H1 (cell line): ENCODE results near the gene AQP10. TPM values are rescaled to one million over a fixed set of nuclear protein-coding genes. Genes with fewer than 3 reads are reported as not detected.

Experiments
- CTCF ChIA-PET: fragments of 300-600 bp; sonication (Branson Sonifier 250); formaldehyde crosslinking; loops from one replicate; lab custom pipeline; 2021; ENCODE audit not compliant: partially characterized antibody; lab: Charles Lee
- POLR2A ChIA-PET: fragments of 300-600 bp; sonication (Branson Sonifier 250); formaldehyde crosslinking; loops from one replicate; lab custom pipeline; 2021; ENCODE audit warnings: inconsistent platforms; ENCODE audit not compliant: partially characterized antibody; lab: Charles Lee
- DNase-seq, 2 experiments: peaks; one replicate each; pipeline versions ENCODE4 v3.0.0 to v3.0.0-alpha.2; 2010 to 2022; ENCODE audit warnings: low spot score in 2 of 2, low read depth in 1 of 2, mixed read lengths in 1 of 2
- FAIRE-seq: peaks from 2 replicates; lab custom pipeline; 2011; peaks lifted over from hg19 to GRCh38; lab: Jason Lieb, UNC
- H2AFZ ChIP-seq: 2 replicates; pipeline ENCODE4 v1.8.1; 2012; ENCODE audit warnings: low read length, inconsistent platforms
- H2AK5ac ChIP-seq: 2 replicates; pipeline ENCODE4 v1.6.1; 2013; ENCODE audit warnings: low read depth, low read length
- H2BK120ac ChIP-seq: replicated peaks from 2 replicates; pipeline ENCODE3; 2013; ENCODE audit warnings: low read depth, low read length, inconsistent platforms
- H2BK12ac ChIP-seq: 2 replicates; pipeline ENCODE4 v1.6.1; 2013; ENCODE audit warnings: low read depth, low read length
- H2BK15ac ChIP-seq: 2 replicates; pipeline ENCODE4 v1.6.1; 2013; ENCODE audit warnings: low read length
- H2BK20ac ChIP-seq: 2 replicates; pipeline ENCODE4 v1.6.1; 2013; ENCODE audit warnings: low read length
- H2BK5ac ChIP-seq: 2 replicates; pipeline ENCODE4 v1.6.1; 2013; ENCODE audit warnings: low read depth, low read length
- H3K14ac ChIP-seq: 2 replicates; pipeline ENCODE4 v1.6.1; 2013; ENCODE audit warnings: inconsistent platforms; ENCODE audit not compliant: insufficient read length
- H3K18ac ChIP-seq: 2 replicates; pipeline ENCODE4 v1.6.1; 2013; ENCODE audit warnings: low read length; ENCODE audit errors: extremely low read depth
- H3K23ac ChIP-seq: 2 replicates; pipeline ENCODE4 v1.6.1; 2013; ENCODE audit warnings: inconsistent platforms; ENCODE audit not compliant: insufficient read length
- H3K23me2 ChIP-seq: 2 replicates; pipeline ENCODE4 v1.6.1; 2013; ENCODE audit warnings: low read depth, low read length
- H3K27ac ChIP-seq: 2 replicates; pipeline ENCODE4 v1.6.1; 2011; ENCODE audit warnings: low read depth, low read length, inconsistent platforms
- H3K27me3 ChIP-seq, 4 experiments: replicated peaks in 1 of 4; 1 replicate in 1 of 4; 2 replicates in 3 of 4; pipeline versions ENCODE4 v1.6.1 to v1.8.1; 2011 to 2013; ENCODE audit warnings: low read length in 3 of 4, mild to moderate bottlenecking in 3 of 4, inconsistent platforms in 2 of 4, mixed read lengths in 2 of 4, moderate library complexity in 1 of 4; ENCODE audit not compliant: control insufficient read depth in 3 of 4, insufficient read depth in 3 of 4; ENCODE audit errors: extremely low read depth in 1 of 4
- H3K36me3 ChIP-seq, 4 experiments: 2 replicates each; pipeline versions ENCODE4 v1.6.1 to v1.8.1; 2011 to 2013; ENCODE audit warnings: mild to moderate bottlenecking in 4 of 4, low read length in 3 of 4, moderate library complexity in 2 of 4, control low read depth in 1 of 4, inconsistent platforms in 1 of 4; ENCODE audit not compliant: insufficient read depth in 4 of 4, control insufficient read depth in 2 of 4
- H3K4ac ChIP-seq: replicated peaks from 2 replicates; pipeline ENCODE3; 2013; ENCODE audit warnings: low read length, low read depth, mixed read lengths, inconsistent platforms; ENCODE audit not compliant: insufficient read length
- H3K4me1 ChIP-seq, 4 experiments: replicated peaks in 1 of 4; 1 replicate in 1 of 4; 2 replicates in 3 of 4; pipeline versions ENCODE4 v1.6.1 to v1.8.1; 2011 to 2013; ENCODE audit warnings: low read length in 3 of 4, inconsistent platforms in 2 of 4, mixed read lengths in 1 of 4; ENCODE audit not compliant: insufficient read depth in 4 of 4, control insufficient read depth in 3 of 4
- H3K4me2 ChIP-seq, 2 experiments: 2 replicates each; pipeline versions ENCODE4 v1.6.1 to v1.8.1; 2011 to 2013; ENCODE audit warnings: low read depth in 2 of 2, low read length in 2 of 2, control low read depth in 1 of 2, inconsistent platforms in 1 of 2, mild to moderate bottlenecking in 1 of 2; ENCODE audit not compliant: insufficient read depth in 1 of 2
- H3K4me3 ChIP-seq, 4 experiments: fragments of 200-600, 300-600 bp in 1 of 4; sonication (generic), shearing (Covaris generic), sonication (Bioruptor Twin) in 1 of 4; 2 replicates each; pipeline versions ENCODE4 v1.5.1 to v1.8.1; 2011 to 2016; ENCODE audit warnings: low read length in 4 of 4, low read depth in 3 of 4, control low read depth in 2 of 4, inconsistent platforms in 2 of 4, mild to moderate bottlenecking in 2 of 4, mixed read lengths in 1 of 4, moderate library complexity in 1 of 4; ENCODE audit not compliant: insufficient read depth in 2 of 4; ENCODE audit errors: extremely low read depth in 1 of 4
- H3K56ac ChIP-seq: replicated peaks from 2 replicates; pipeline ENCODE3; 2013; ENCODE audit warnings: low read depth, mild to moderate bottlenecking, mixed read lengths, low read length, inconsistent platforms; ENCODE audit not compliant: insufficient read length
- H3K79me1 ChIP-seq: 2 replicates; pipeline ENCODE4 v1.6.1; 2013; ENCODE audit warnings: low read depth, low read length, control low read depth
- H3K79me2 ChIP-seq, 2 experiments: 2 replicates each; pipeline versions ENCODE4 v1.6.1 to v1.8.1; 2012 to 2013; ENCODE audit warnings: low read length in 2 of 2, mild to moderate bottlenecking in 2 of 2, inconsistent platforms in 1 of 2; ENCODE audit not compliant: insufficient read depth in 2 of 2, control insufficient read depth in 1 of 2
- H3K9ac ChIP-seq, 4 experiments: replicated peaks in 1 of 4; 1 replicate in 1 of 4; 2 replicates in 3 of 4; pipeline versions ENCODE4 v1.6.1 to v1.8.1; 2011 to 2013; ENCODE audit warnings: low read depth in 3 of 4, low read length in 3 of 4, control low read depth in 2 of 4, mild to moderate bottlenecking in 2 of 4, moderate library complexity in 2 of 4, inconsistent platforms in 1 of 4; ENCODE audit errors: extremely low read depth in 1 of 4
- H3K9me3 ChIP-seq, 2 experiments: 2 replicates each; pipeline versions ENCODE4 v1.6.1 to v1.8.1; 2012 to 2013; ENCODE audit warnings: mild to moderate bottlenecking in 2 of 2, moderate library complexity in 2 of 2, control low read depth in 1 of 2, inconsistent platforms in 1 of 2, low read depth in 1 of 2, low read length in 1 of 2, mixed read lengths in 1 of 2; ENCODE audit not compliant: insufficient read depth in 2 of 2
- H4K20me1 ChIP-seq, 2 experiments: replicated peaks in 1 of 2; 2 replicates each; pipeline versions ENCODE3 to v1.8.1; 2011 to 2013; ENCODE audit warnings: inconsistent platforms in 2 of 2, low read length in 2 of 2, mild to moderate bottlenecking in 1 of 2; ENCODE audit not compliant: insufficient read depth in 2 of 2, control insufficient read depth in 1 of 2
- H4K5ac ChIP-seq: 2 replicates; pipeline ENCODE4 v1.6.1; 2013; ENCODE audit warnings: low read length, low read depth, mixed read lengths, inconsistent platforms; ENCODE audit not compliant: insufficient read length
- H4K8ac ChIP-seq: 2 replicates; pipeline ENCODE4 v1.8.0; 2013; ENCODE audit warnings: mild to moderate bottlenecking, moderate library complexity, low read length, inconsistent platforms; ENCODE audit not compliant: insufficient read depth; ENCODE audit errors: extremely low read depth
- H4K91ac ChIP-seq: replicated peaks from 2 replicates; pipeline ENCODE3; 2013; ENCODE audit warnings: low read length, mixed read lengths, inconsistent platforms; ENCODE audit not compliant: insufficient read length
- BCL11A ChIP-seq, 2 experiments: IDR thresholded peaks; one replicate each; pipeline ENCODE4 v1.6.1; 2011; ENCODE audit warnings: low read depth in 2 of 2, low read length in 2 of 2, mild to moderate bottlenecking in 2 of 2
- CEBPB ChIP-seq: IDR thresholded peaks from 2 replicates; pipeline ENCODE4 v1.6.1; 2012; ENCODE audit warnings: low read depth, low read length
- HDAC2 ChIP-seq, 2 experiments: fragments of 300-600 bp in 1 of 2; sonication (generic) in 1 of 2; IDR thresholded peaks; 2 replicates each; pipeline ENCODE4 v1.6.1; 2011 to 2012; ENCODE audit warnings: low read depth in 2 of 2, low read length in 2 of 2, mild to moderate bottlenecking in 2 of 2, moderate library complexity in 2 of 2, borderline replicate concordance in 1 of 2, inconsistent platforms in 1 of 2
- HDAC6 ChIP-seq: IDR thresholded peaks from one replicate; pipeline ENCODE4 v1.7.1; 2012; ENCODE audit warnings: low read depth, mild to moderate bottlenecking, inconsistent platforms, low read length, moderate library complexity
- JUND ChIP-seq: IDR thresholded peaks from 2 replicates; pipeline ENCODE4 v1.6.1; 2011; ENCODE audit warnings: mild to moderate bottlenecking, improper control_type of control experiment, low read length
- SAP30 ChIP-seq: fragments of 300-600 bp; sonication (generic); IDR thresholded peaks from 2 replicates; pipeline ENCODE4 v1.7.1; 2012; ENCODE audit warnings: low read length, moderate library complexity, mild to moderate bottlenecking, inconsistent platforms; ENCODE audit not compliant: insufficient read depth, insufficient replicate concordance
- WGBS, 2 experiments: shearing (Covaris generic) in 1 of 2; methylation state at CpG; one replicate each; pipeline versions ENCODE4 v1.1.6 to v1.1.7; 2013 to 2015; ENCODE audit warnings: low lambda C conversion rate in 2 of 2, mixed read lengths in 2 of 2, inconsistent platforms in 1 of 2, low coverage in 1 of 2, missing lambda C conversion rate in 1 of 2; ENCODE audit not compliant: insufficient replicate concordance in 2 of 2, insufficient coverage in 1 of 2, insufficient read length in 1 of 2; ENCODE audit errors: extremely low coverage in 1 of 2, missing lambda C conversion rate in 1 of 2; 5-methylcytosine and 5-hydroxymethylcytosine counted together
- polyA plus RNA-seq, 7 experiments: library from polyadenylated mRNA; depleted of rRNA in 3 of 7; stranded (reverse) in 5 of 7; unstranded in 2 of 7; fragments of >200 nt in 5 of 7; fragments of 200-250 nt in 2 of 7; gene quantifications; 1 replicate in 5 of 7; 2 replicates in 1 of 7; 4 replicates in 1 of 7; pipeline versions ENCODE4 v1.2.1 to v1.2.3, GENCODE V29; 2011 to 2013; ENCODE audit warnings: missing spikeins in 2 of 7, mixed read lengths in 2 of 7
- total RNA-seq: library from RNA; stranded (reverse); fragmentation: NEBNext Ultra II Directional; extraction: Animal tissue kit (Norgen Biotek cat#: 25700); gene quantifications from 2 replicates; pipeline ENCODE4 v1.2.1, GENCODE V29; 2021

Gene AQP10
- total and polyA plus RNA-seq, 2 of the 8 experiments (the other 6 are each of a cell fraction or from before 2014, with no cell fraction given) = not detected

- no peaks in the 10 kb centered on the region for H3K79me2 ChIP-seq
- FAIRE-seq (no peak), DNase-seq (no peak)
- H4K20me1 ChIP-seq = peaks cover 0 to 8% of the 10 kb centered on the region in 2 experiments
- H2BK120ac ChIP-seq = no peak overlapping the region
- H3K14ac ChIP-seq = no peak overlapping the region
- 95% methylated on average over 2 of the region's 2 CpGs; no CpG with 5 or more reads in 1 of the 2 experiments for WGBS, 2 experiments
- no peak overlapping the region for H2AFZ ChIP-seq
- no peak overlapping the region for H4K91ac ChIP-seq
- H3K79me1 ChIP-seq = no peaks in the 10 kb centered on the region
- H2BK20ac ChIP-seq = no peak overlapping the region
- no peak overlapping the region for H3K56ac ChIP-seq
- H3K4me1 ChIP-seq = no peaks in the 10 kb centered on the region
- H2BK12ac ChIP-seq = no peak overlapping the region
- H3K27me3 ChIP-seq = no peaks in the 10 kb centered on the region
- no peak overlapping the region for H3K4me2 ChIP-seq
- no peak overlapping the region for H4K8ac ChIP-seq
- H3K27ac ChIP-seq = no peak overlapping the region
- ChIA-PET CTCF (interaction anchor here (21.7 to 27.5 kb wide), 2 partner anchors 7 to 11 kb away, joined by 507 read pairs; partner anchors contain the start of genes AQP10 and ATP8B2), POLR2A (no interaction called here)
- H3K9ac ChIP-seq = no peak overlapping the region
- no peak overlapping the region for H3K4ac ChIP-seq
- no peak overlapping the region for H2BK5ac ChIP-seq
- H2AK5ac ChIP-seq = no peak overlapping the region
- no peak overlapping the region for H3K23ac ChIP-seq
- H4K5ac ChIP-seq = no peak overlapping the region
- H3K23me2 ChIP-seq = no peaks in the 10 kb centered on the region; the same call in 1 of the 2 replicates
- no peak overlapping the region for H3K18ac ChIP-seq
- no peaks in the 10 kb centered on the region for H3K9me3 ChIP-seq
- H3K36me3 ChIP-seq = peaks cover 19 to 71% (median 51%) of the 10 kb centered on the region in 4 experiments
- no peak overlapping the region for H3K4me3 ChIP-seq
- H2BK15ac ChIP-seq = no peak overlapping the region
- TF ChIP-seq BCL11A (IDR thresholded peaks at IDR 0.05; ENCODE audit: low read depth in 2 of 2, low read length in 2 of 2) = no peak
- TF ChIP-seq JUND = no peak
- TF ChIP-seq CEBPB = no peak
- TF ChIP-seq HDAC6 = no peak
- TF ChIP-seq HDAC2 (IDR thresholded peaks at IDR 0.05; ENCODE audit: borderline replicate concordance in 1 of 2, low read depth in 2 of 2, low read length in 2 of 2) = no peak
- no peak for TF ChIP-seq SAP30
These were observed 18.0 kb downstream of the AQP10 start for GRCh38 chr1:154338875-154339274.
